ENCODE data around the gene PCDHGA12.
A peak's percentile ranks its signal among the peaks of the same experiment; 100 is the strongest.

PCDHGA12 gene

GRCh38 chr5:141441571-141442170, 11.4 kb downstream of the PCDHGA12 start:
- no peak for DNase-seq

GRCh38 chr5:141465351-141465750, 35.0 kb downstream of the PCDHGA12 start:
- DNase-seq: no peak

GRCh38 chr5:141475625-141476131, 45.4 kb downstream of the PCDHGA12 start, which contains the start of gene PCDHGC3:
PCDHGC3 (plus strand) TSS chr5:141475966; CDS start chr5:141476117, 151 bp downstream.
- DNase-seq: peak; percentile 88

DNA sequence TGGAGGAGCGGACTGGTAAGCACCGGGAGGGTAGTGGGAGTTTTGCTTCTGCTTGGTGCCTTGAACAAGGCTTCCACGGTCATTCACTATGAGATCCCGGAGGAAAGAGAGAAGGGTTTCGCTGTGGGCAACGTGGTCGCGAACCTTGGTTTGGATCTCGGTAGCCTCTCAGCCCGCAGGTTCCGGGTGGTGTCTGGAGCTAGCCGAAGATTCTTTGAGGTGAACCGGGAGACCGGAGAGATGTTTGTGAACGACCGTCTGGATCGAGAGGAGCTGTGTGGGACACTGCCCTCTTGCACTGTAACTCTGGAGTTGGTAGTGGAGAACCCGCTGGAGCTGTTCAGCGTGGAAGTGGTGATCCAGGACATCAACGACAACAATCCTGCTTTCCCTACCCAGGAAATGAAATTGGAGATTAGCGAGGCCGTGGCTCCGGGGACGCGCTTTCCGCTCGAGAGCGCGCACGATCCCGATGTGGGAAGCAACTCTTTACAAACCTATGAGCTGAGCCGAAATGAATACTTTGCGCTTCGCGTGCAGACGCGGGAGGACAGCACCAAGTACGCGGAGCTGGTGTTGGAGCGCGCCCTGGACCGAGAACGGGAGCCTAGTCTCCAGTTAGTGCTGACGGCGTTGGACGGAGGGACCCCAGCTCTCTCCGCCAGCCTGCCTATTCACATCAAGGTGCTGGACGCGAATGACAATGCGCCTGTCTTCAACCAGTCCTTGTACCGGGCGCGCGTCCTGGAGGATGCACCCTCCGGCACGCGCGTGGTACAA, 46.0 kb downstream of the PCDHGA12 start:
- peak; percentile 4 for DNase-seq

- no peak for DNase-seq
These were observed 46.8 kb downstream of the PCDHGA12 start for GRCh38 chr5:141477044-141477575.

DNA sequence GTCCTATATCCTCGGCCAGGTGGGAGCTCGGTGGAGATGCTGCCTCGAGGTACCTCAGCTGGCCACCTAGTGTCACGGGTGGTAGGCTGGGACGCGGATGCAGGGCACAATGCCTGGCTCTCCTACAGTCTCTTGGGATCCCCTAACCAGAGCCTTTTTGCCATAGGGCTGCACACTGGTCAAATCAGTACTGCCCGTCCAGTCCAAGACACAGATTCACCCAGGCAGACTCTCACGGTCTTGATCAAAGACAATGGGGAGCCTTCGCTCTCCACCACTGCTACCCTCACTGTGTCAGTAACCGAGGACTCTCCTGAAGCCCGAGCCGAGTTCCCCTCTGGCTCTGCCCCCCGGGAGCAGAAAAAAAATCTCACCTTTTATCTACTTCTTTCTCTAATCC, 47.5 kb downstream of the PCDHGA12 start:
- DNase-seq: no peak

- DNase-seq: no peak
These were observed 48.1 kb downstream of the PCDHGA12 start for GRCh38 chr5:141478321-141478945.

DNA sequence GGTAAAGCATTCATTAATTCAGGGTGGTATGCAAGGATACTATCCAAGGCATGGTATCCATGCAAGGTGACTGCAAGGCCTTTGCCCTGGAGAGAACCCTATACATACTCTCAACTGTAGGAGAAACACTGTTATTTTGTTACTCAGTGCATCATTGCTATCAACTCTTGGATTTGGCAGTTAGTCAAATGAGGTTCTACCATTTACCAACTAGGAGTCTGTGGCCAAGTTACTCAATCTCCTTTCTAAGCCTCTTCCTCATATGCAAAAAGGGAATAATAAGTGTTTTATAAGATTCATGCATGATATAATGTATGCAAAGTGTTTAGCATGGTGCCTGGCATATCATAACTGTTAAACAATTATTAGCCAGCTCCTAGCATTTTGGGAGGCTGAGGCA, 49.5 kb downstream of the PCDHGA12 start:
- no peak for DNase-seq

Measured in COR-L47 (cell line).